H54 (cell line): ENCODE results near the gene SMIM10.
A peak's percentile ranks its signal among the peaks of the same experiment; 100 is the strongest.
"Not testable (repeated sequence)": the region's sequence is repeated elsewhere in the genome, so short reads cannot be mapped to it uniquely, and the experiment has no call there.

Source experiments
- DNase-seq: peaks from one replicate; pipeline ENCODE4 v3.0.0; 2011; ENCODE audit warnings: low spot score, mixed read lengths; ENCODE audit not compliant: insufficient read length
- FAIRE-seq: peaks from 3 replicates; lab custom pipeline; 2011; peaks lifted over from hg19 to GRCh38; lab: Jason Lieb, UNC
- POLR2A ChIP-seq: IDR thresholded peaks from 2 replicates; pipeline ENCODE4 v1.6.1; 2011; ENCODE audit warnings: low read depth, mild to moderate bottlenecking, low read length

SMIM10 gene

GRCh38 chrX:134990801-134991481, at the start of gene SMIM10:
Gene SMIM10, plus strand, starts transcription at chrX:134990991. Its CDS starts 105 bp downstream, at chrX:134991096.
- DNase-seq (peak; percentile 69), FAIRE-seq (peak; percentile 92)
- 0 out of 2 replicates have a peak, but pooled peaks have one; percentile 30 for TF ChIP-seq POLR2A

- DNase-seq, FAIRE-seq: not testable (repeated sequence)
These were observed 44.4 kb upstream of the SMIM10 start for GRCh38 chrX:134946364-134946763.

DNA sequence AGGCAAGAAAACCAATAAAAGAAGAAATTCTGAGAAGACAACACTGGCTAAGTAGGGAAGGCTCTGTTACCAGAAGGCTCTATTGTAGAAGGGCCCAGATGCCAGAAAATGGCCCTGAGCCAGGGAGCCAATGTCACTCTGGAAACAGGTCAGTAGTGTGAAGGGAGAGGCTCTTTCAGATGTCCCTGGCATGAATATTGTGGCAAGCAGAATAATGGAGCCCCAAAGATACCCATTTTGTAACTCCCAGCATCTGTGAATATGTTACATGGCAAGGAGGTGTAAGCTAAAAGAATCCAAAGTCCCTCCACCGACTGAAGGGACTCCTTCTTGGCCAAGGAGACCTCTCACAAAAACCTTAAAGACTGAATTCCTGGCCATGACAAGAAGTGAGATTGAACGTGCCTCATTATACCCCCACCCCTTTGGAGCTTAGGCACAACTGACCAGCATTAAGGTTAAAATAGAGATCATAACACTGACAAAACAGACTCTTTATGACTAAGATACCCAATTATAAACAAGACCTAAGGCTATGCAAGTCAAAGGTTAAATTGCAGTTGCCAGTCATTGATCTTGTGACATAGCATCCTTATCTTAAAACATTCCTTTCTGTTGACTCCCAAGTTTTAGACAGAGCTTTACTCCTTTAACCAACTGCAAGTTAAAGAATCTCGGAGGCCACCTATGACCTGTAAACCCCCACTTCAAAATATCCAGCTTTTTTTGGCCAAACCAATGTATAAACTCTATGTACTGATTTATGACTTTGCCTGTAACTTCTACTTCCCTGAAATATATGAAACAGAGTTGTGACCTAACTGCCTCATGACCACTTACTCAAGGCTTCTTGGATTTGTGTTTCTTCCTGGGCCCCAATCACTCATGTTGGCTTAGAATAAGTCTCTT, 42.2 kb upstream of the SMIM10 start:
- peak; percentile 68 for FAIRE-seq
- no peak for TF ChIP-seq POLR2A
- no peak for DNase-seq

- TF ChIP-seq POLR2A = no peak
- FAIRE-seq (peak; percentile 23), DNase-seq (peak; percentile 36)
These were observed 41.5 kb upstream of the SMIM10 start for GRCh38 chrX:134949271-134949670.

DNA sequence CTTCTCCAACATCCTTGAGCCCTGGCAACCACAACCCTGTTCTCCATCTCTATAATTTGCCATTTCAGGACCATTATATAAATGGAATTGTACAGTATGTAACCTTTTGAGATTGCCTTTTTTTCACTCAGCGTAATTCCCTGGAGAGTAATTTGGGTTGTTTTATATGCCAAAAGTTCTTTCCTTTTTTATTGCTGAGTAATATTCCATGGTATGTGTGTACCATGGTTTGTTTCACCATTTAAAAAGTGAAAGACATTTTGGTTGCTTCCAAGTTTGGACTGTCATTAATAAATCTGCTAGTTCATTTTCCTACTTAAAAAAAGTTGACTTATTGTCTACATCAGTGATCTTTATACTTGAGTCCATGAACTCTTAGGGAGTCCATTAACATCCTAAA, 33.0 kb upstream of the SMIM10 start:
- FAIRE-seq (no peak), DNase-seq (no peak)
- no peak for TF ChIP-seq POLR2A

- DNase-seq, FAIRE-seq: not testable (repeated sequence)
These were observed 30.4 kb upstream of the SMIM10 start for GRCh38 chrX:134960366-134960765.

DNA sequence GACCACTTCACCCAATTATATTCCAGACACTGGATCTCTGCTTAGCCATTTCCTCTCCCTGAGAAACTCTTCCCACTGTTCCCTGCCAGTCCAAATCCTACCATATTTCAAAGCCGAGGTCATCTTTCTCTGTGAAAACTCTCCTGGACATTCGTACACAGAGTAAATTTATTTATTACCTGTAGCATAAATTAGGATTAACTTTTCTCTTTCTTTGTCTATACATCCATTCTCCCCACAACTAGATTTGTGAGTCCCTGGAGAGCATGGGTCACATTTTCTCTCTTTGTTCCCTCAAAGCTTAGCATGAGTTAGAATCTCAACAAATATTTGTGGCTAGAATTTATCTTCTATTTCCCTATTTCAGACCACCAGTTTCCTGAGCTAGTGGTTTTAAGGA, 27.8 kb upstream of the SMIM10 start:
- no peak for FAIRE-seq
- DNase-seq = no peak
- no peak for TF ChIP-seq POLR2A

DNA sequence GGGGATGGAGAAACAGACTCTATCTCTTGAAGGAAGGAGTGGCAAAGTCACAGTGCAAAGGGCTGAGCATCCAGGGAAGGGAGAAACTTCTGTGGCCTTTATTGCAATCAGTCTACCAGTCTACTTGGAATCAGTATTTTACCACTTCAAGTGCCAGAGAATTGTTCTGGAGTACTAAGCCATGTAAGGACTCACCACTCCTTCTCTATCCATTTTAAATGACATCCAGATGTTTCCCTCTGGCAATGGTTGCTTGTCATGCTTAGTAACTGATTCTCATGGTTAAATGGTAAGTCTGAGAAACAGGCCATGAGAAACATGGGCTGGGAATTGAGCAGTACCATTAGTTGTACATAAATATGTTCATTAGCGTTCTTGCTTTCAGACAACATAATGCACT, 21.1 kb upstream of the SMIM10 start:
- DNase-seq = no peak
- FAIRE-seq = no peak
- TF ChIP-seq POLR2A = no peak

- FAIRE-seq = no peak
These were observed 18.9 kb upstream of the SMIM10 start for GRCh38 chrX:134971926-134972325.

GRCh38 chrX:134975516-134975915, 15.3 kb upstream of the SMIM10 start:
- DNase-seq (no peak), FAIRE-seq (no peak)
- no peak for TF ChIP-seq POLR2A

More at GRCh38 chrX:134971926-134972325, 18.9 kb upstream of the SMIM10 start:
- no peak for TF ChIP-seq POLR2A
- DNase-seq = no peak

- no peak for FAIRE-seq
- TF ChIP-seq POLR2A = no peak
These were observed 8.9 kb upstream of the SMIM10 start for GRCh38 chrX:134981910-134982309.

DNA sequence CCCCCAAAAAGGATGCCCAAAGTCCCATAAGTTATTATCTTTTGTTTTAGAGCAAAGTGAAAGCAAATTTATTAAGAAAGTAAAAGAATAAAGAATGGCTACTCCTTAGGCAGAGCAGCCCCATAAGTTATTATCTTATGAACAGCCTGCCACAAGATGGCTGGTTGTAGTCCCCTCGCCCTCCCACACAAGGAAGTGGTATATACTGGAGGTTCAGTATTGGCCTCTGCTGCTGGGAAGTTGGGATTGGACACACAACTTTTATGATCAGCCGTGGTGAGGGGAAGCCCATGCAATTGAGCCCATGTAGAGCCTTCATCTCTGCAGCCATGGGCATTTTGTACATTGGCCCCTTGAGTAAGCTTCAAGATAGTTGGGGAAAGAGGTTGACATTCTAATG, 8.0 kb upstream of the SMIM10 start:
- DNase-seq (no peak), FAIRE-seq (no peak)
- no peak for TF ChIP-seq POLR2A

More at GRCh38 chrX:134981910-134982309, 8.9 kb upstream of the SMIM10 start:
- no peak for DNase-seq

GRCh38 chrX:134985479-134985878, 5.3 kb upstream of the SMIM10 start:
- no peak for DNase-seq
- no peak for FAIRE-seq
- no peak for TF ChIP-seq POLR2A

- FAIRE-seq (peak; percentile 71), DNase-seq (no peak)
- no peak for TF ChIP-seq POLR2A
These were observed 353 bp upstream of the SMIM10 start for GRCh38 chrX:134990475-134990800.
